ENCODE measurements around the gene COL4A1.

COL4A1 gene

GRCh38 chr13:110209950-110210603, 96.9 kb downstream of the COL4A1 start:
- in situ Hi-C loops (cut with MboI; ENCODE audit: low sequenced_read_pairs), result no loop called here

GRCh38 chr13:110208116-110208515, 98.8 kb downstream of the COL4A1 start:
- in situ Hi-C loops (cut with MboI; ENCODE audit: low sequenced_read_pairs), result no loop called here

GRCh38 chr13:110206996-110207395, 100.0 kb downstream of the COL4A1 start:
- in situ Hi-C loops (cut with MboI; ENCODE audit: low sequenced_read_pairs), result no loop called here

GRCh38 chr13:110206185-110206584, 100.8 kb downstream of the COL4A1 start:
- in situ Hi-C loops (cut with MboI; ENCODE audit: low sequenced_read_pairs), result no loop called here

- in situ Hi-C loops (cut with MboI; ENCODE audit: low sequenced_read_pairs), result no loop called here
Observed at GRCh38 chr13:110201114-110201513, 105.8 kb downstream of the COL4A1 start.

GRCh38 chr13:110200276-110200870, 106.6 kb downstream of the COL4A1 start:
- in situ Hi-C loops (cut with MboI; ENCODE audit: low sequenced_read_pairs), result no loop called here

- in situ Hi-C loops (cut with MboI; ENCODE audit: low sequenced_read_pairs), result no loop called here
Observed at GRCh38 chr13:110199046-110199831, 107.7 kb downstream of the COL4A1 start.

- in situ Hi-C loops (cut with MboI; ENCODE audit: low sequenced_read_pairs), result no loop called here
Observed at GRCh38 chr13:110197471-110197870, 109.5 kb downstream of the COL4A1 start.

GRCh38 chr13:110197026-110197425, 109.9 kb downstream of the COL4A1 start:
- in situ Hi-C loops (cut with MboI; ENCODE audit: low sequenced_read_pairs), result no loop called here

GRCh38 chr13:110195547-110196485, 111.1 kb downstream of the COL4A1 start:
- in situ Hi-C loops (cut with MboI; ENCODE audit: low sequenced_read_pairs), result no loop called here

GRCh38 chr13:110194451-110194850, 112.5 kb downstream of the COL4A1 start:
- in situ Hi-C loops (cut with MboI; ENCODE audit: low sequenced_read_pairs), result no loop called here

- in situ Hi-C loops (cut with MboI; ENCODE audit: low sequenced_read_pairs), result no loop called here
Observed at GRCh38 chr13:110193491-110193890, 113.5 kb downstream of the COL4A1 start.

GRCh38 chr13:110192472-110192871, 114.5 kb downstream of the COL4A1 start:
- in situ Hi-C loops (cut with MboI; ENCODE audit: low sequenced_read_pairs), result no loop called here

- in situ Hi-C loops (cut with MboI; ENCODE audit: low sequenced_read_pairs), result no loop called here
Observed at GRCh38 chr13:110187641-110188161, 119.3 kb downstream of the COL4A1 start.

- in situ Hi-C loops (cut with MboI; ENCODE audit: low sequenced_read_pairs), result no loop called here
Observed at GRCh38 chr13:110186231-110186855, 120.6 kb downstream of the COL4A1 start.

- in situ Hi-C loops (cut with MboI; ENCODE audit: low sequenced_read_pairs), result no loop called here
Observed at GRCh38 chr13:110185696-110186095, 121.3 kb downstream of the COL4A1 start.

- in situ Hi-C loops (cut with MboI; ENCODE audit: low sequenced_read_pairs), result no loop called here
Observed at GRCh38 chr13:110183910-110184309, 123.0 kb downstream of the COL4A1 start.

GRCh38 chr13:110182461-110182860, 124.5 kb downstream of the COL4A1 start:
- in situ Hi-C loops (cut with MboI; ENCODE audit: low sequenced_read_pairs), result no loop called here

- in situ Hi-C loops (cut with MboI; ENCODE audit: low sequenced_read_pairs), result no loop called here
Observed at GRCh38 chr13:110182003-110182402, 125.0 kb downstream of the COL4A1 start.

- in situ Hi-C loops (cut with MboI; ENCODE audit: low sequenced_read_pairs), result no loop called here
Observed at GRCh38 chr13:110179857-110180147, 127.2 kb downstream of the COL4A1 start.

Measured in HL-60/S4 treated with phorbol 12-myristate 13-acetate at 8.2 ng/mL for 4 days and 3 days (cell line).